Medulla oblongata (tissue), 1 donor: ENCODE measurements around the gene KRTAP5-2.
"Not testable (repeated sequence)": the region's sequence is repeated elsewhere in the genome, so short reads cannot be mapped to it uniquely, and the experiment has no call there.

Experiments used
- DNase-seq: peaks from one replicate; pipeline ENCODE4 v3.0.0-alpha.2; 2015; ENCODE audit errors: extremely low spot score

KRTAP5-2 gene

GRCh38 chr11:1589996-1590395 is 8.1 kb downstream of the KRTAP5-2 start:
- no peak for DNase-seq

DNA sequence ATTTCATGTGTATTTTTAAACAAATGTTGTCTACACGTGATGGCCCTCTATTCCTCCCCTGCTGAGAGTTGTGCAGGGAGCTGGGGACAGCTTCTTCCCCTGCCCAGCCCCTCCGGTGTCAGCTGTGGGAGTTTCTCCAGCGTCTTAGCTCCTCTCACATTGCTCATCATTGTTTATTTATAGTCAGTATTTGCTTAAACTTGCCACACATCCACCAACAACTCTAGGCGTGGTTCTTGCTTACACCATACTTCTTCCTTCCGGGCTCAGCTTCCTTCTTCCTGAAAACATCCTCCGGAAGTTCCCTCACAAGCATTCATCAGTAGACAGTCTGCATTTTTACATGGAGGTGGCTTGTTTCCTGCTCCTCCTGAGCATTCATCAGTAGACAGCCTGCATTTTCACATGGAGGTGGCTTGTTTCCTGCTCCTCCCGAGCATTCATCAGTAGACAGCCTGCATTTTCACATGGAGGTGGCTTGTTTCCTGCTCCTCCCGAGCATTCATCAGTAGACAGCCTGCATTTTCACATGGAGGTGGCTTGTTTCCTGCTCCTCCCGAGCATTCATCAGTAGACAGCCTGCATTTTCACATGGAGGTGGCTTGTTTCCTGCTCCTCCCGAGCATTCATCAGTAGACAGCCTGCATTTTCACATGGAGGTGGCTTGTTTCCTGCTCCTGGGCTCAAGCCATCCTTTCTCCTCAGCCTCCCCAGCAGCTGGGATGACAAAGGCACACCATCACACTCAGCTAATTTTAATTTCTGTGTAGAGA is 8.7 kb downstream of the KRTAP5-2 start:
- DNase-seq: not testable (repeated sequence)

- no peak for DNase-seq
These were observed 11.4 kb downstream of the KRTAP5-2 start for GRCh38 chr11:1586699-1587098.

DNA sequence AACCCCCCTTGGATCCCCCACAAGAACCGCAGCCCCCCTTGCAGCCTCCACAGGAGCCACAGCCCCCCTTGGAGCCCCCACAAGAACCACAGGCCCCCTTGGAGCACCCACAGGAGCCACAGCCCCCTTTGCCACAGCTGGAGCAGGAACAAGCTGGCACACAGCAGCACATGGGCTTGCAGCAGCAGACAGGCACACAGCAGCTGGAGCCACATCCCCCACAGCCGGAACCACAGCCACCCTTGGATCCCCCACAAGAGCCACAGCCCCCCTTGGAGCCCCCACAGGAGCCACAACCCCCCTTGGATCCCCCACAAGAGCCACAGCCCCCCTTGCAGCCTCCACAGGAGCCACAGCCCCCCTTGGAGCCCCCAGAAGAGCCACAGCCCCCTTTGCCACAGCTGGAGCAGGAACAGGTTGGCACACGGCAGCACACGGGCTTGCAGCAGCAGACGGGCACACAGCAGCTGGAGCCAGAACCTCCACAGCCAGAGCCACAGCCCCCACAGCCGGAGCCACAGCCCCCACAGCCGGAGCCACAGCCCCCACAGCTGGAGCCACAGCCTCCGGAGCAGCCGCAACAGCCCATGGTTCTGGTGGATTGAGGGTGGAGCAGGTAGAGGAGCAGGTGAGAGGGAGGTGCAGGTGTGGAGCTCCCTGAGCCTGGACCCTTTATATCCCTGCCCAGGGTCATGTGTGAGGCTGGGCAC is 13.3 kb downstream of the KRTAP5-2 start, which contains the start of gene KRTAP5-1:
Gene KRTAP5-1 (minus strand): TSS at position 623 of the 710 bp plus-strand sequence. CDS start 34 bp downstream, at position 589.
- DNase-seq: not testable (repeated sequence)

- DNase-seq: not testable (repeated sequence)
These were observed 15.2 kb downstream of the KRTAP5-2 start for GRCh38 chr11:1582909-1583308.

- DNase-seq: no peak
These were observed 16.1 kb downstream of the KRTAP5-2 start for GRCh38 chr11:1581976-1582375.

GRCh38 chr11:1576825-1577224 is 21.3 kb downstream of the KRTAP5-2 start:
- DNase-seq: no peak

DNA sequence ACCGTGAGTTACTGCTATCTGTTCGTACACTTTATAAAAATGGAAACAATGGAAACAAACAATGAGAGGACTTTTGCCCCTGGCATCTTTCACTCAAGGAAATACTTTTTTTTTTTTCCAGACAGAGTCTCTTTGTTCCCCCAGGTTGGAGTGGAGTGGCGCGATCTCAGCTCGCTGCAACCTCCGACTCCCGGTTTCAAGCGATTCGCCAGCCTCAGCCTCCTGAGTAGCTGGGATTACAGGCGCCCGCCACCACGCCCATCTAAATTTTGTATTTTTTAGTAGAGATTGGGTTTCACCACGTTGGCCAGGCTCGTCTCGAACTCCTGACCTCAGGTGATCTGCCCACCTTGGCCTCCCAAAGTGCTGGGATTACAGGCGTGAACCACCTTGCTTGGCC is 22.3 kb downstream of the KRTAP5-2 start:
- DNase-seq: not testable (repeated sequence)

GRCh38 chr11:1574933-1575242 is 23.2 kb downstream of the KRTAP5-2 start:
- no peak for DNase-seq

DNA sequence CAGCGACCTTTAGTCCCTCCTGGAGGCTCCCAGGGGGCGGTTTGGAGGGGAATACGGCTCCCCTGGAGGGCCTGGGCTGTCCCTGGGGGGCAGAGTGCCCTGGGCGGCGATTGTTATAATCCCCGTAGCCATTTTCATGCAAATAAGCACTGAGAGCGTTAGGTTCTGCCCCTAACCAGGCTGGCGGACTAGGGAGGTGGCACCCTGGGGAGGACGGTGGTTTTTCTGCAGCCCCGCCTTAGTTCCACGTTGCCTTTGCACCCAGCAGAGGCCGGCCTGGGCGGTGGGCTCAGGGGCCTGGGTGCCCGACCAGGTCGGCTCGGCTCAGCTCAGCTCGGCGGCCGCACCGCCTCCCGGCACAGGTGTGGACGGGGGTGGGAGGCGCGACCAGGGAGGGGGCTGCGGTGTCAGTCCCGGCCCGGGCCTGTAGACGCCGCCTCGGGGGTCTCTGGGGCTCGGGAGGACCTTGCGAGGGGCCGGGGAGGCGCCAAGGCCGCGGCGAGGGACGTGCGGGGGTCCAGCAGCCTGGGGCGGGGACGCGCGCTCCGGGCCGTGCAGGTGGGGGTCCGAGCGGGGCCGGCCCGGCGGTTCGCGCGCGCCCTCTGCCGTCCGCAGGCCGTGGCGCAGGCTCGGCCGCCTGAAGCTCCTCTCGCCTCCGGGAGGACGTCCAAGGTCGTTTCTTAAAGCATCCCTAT is 23.7 kb downstream of the KRTAP5-2 start:
- DNase-seq: peak; percentile 62

- DNase-seq: no peak
These were observed 24.2 kb downstream of the KRTAP5-2 start for GRCh38 chr11:1573903-1574237.

DNA sequence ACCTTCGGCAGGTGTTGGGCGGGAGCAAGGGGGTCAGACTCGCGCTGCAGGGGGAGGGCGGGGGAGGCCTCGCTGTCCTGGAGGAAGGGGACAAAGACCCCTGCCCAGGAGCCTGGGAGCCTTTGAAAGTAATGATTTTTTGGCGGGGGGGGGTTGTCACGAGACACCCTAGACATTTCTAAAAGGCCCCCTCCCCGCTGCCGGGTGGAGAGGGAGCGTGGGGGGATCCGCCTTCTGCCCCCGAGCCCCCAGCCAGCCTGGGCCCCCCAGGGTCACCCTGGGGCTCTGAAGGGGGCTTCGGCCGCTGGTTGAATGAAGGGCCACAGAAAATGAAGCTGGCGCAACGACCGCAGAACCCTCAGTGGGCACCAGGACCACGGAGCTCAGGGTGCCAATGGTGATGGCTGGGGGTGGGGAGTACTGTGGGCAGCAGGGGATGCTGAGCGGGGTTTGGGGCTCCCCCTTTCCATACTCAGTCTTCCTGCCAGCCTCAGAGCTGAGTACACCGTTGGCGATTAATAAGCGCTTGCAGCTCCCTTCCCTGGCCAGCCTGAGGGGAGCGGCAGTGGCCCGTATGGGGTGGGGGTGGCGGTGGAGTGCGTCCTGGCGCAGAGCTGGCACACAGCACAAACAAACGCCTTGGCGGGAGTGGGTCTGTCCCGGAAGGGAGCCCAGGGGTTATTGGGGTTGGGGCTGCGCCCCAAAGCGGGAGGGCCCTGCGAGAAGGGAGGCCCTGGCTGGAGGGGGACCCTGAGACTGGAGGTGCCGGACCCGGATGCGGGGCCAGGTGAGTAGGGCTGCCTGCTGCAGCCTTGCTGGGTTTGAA is 24.8 kb downstream of the KRTAP5-2 start:
- no peak for DNase-seq

GRCh38 chr11:1572197-1573076 is 25.7 kb downstream of the KRTAP5-2 start, which contains the start of gene DUSP8:
Gene DUSP8, minus strand, starts transcription at chr11:1572271. Its CDS starts 6,445 bp downstream, at chr11:1565826.
- peak; percentile 91 for DNase-seq

DNA sequence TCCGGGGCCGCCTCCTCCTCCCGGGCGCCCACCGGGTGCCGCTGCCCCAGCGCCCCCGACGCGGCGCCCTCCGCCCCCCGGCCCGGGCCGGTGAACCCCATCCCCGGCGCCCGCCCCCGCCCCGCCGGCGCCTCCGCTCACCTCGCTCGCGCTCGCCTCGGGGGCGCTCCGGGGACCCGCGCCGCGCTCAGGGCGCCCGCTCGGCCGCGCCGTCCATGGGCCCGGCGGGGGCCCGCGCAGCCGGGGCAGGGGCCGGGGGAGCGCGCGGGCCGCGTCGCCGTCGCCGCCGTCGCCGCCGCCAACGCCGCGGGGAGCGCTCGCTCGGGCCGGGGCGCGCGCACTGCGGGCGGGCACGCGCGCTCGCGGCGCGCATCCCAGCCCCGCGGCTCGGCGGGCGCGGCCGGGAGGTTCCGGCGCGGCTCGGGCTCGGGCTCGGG is 26.3 kb downstream of the KRTAP5-2 start:
- no peak for DNase-seq

DNA sequence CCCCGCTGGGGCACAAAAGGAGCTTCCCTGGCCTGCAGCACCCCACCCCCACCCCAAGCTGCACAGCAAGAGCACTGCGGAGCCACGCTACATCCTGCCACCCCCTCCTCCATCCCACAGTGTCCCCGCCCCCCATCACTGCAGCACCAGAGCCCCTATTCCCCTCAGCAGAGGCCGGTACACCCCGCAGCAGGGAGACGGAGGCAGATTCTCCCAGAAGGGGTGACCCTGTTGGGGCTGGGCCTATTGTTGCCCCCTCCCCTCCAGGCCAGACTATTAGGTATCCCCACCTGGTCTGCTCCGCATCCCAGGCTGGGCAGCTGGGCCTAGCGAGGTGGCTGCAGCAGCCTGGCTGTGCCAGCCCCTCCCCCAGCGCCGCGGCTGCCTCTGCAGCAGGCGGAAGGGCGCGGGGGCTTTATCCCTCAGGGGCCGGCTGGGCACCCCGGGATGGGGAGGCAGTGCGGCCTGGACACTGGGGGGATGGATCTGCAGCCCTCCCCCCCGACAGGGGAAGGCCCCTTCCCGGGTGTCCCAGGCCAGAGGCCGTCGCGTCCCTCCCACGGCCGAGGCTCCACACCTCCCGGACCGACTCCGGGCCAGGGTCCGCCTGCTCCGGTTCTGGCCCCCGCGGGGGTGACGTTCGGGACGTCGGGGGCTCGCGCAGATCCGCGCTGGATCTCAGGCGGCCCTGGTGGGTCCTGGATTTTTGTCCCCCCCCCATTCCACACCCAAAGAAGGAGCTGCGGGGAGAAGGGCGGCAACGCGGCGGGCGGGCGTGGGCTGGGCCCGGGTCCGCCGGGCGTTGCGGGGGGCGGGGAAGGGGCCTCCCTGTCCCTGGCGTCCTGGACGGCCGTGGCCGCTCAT is 27.0 kb downstream of the KRTAP5-2 start:
- peak; percentile 13 for DNase-seq

- no peak for DNase-seq
These were observed 27.6 kb downstream of the KRTAP5-2 start for GRCh38 chr11:1570531-1570895.

GRCh38 chr11:1570001-1570453 is 28.1 kb downstream of the KRTAP5-2 start:
- no peak for DNase-seq

- no peak for DNase-seq
These were observed 28.8 kb downstream of the KRTAP5-2 start for GRCh38 chr11:1569251-1569780.

GRCh38 chr11:1568441-1568911 is 29.6 kb downstream of the KRTAP5-2 start:
- DNase-seq: no peak
